HG02623 (cell line): ENCODE data around the gene ABCG2.
"Not testable (repeated sequence)": the region's sequence is repeated elsewhere in the genome, so short reads cannot be mapped to it uniquely, and the experiment has no call there.

ENCODE experiments used
- ATAC-seq: cut with Tn5 transposase; IDR thresholded peaks from one replicate; pipeline ENCODE4 v1.9.1; 2021; ENCODE audit warnings: moderate library complexity; ENCODE audit not compliant: unreplicated experiment

Gene ABCG2

GRCh38 chr4:88169298-88169697 is 10.9 kb upstream of the ABCG2 start:
- ATAC-seq = no peak

DNA sequence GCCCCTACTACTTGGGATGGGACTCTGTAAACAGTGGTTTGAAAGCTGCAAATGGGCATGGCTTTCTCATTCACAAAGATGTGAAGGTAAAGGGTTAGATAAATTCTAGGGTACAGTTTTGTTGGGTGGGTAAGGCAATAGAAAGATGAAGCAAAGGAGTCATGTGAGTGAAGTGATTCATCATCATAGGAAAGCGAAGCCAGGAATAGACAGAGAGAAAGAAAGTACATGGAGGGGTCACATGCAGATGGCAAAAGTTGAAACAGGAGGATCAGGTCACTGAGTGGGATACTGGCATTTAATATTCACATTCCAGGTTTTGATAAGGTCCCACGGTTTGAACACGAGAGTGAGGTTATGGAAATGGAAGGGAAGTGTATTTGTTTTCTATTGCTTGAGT is 8.2 kb upstream of the ABCG2 start:
- no peak for ATAC-seq

DNA sequence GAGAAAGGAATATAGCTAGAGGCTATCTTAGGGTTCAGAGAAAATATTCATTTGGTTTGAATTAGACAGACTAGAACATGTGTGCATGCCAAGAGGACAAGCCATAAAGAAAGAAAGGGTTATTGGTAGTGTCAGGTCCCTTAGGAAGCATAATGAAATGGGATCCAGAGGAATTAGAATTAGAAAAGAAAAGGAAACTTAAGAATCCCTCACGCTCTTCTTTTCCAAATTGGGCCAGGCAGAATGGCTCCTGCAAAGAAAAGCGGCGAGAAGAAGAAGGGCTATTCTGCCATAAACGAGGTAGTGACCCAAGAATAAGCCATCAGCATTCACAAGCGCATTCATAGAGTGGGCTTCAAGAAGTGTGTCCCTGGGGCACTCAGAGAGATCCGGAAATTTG is 4.9 kb upstream of the ABCG2 start:
- ATAC-seq = no peak

- no peak for ATAC-seq
Measured at GRCh38 chr4:88162626-88163025, 4.2 kb upstream of the ABCG2 start.

DNA sequence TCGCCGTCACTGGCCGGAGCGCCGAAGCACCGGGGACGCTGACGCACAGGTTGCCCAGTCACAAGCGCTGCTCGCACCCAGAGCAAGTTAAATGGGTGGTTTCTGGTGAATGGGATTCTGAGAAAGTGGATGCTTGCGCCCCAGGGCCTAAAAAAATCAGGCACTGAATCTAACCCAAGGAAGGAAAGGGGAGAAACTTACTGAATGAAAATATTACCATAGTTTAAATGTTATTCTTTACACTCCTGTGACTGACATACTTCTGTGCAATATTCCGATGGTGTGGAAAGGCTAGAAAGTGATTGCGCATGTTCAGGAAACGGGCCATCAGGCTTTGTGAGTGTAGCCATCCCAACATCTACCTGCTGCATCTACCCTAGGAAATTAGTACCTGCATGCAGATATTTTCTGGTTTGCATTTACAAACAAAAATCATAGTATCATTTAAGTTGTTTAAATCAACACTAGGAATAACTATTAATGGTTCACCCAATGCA is 838 bp upstream of the ABCG2 start:
- peak; percentile 31 for ATAC-seq

DNA sequence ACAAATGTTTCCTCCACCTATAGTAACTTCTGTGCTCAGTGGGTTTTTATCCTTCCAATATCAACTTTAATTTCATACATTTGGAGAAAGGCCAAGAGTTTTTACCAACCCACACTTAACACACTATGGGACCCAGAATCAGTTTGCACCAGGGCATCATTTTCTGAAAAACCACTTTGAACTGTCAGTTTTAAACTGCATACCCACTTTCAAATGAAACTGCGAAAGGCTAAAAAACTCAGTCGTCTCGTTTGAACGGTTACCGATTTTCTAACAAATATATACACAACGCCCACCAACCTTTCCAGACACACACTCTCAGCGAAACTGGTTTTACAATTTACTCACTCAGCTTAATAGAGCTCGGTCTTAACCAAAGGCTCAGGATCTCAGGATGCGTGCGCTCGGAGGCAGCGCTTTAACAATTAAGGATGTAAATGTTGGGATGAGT is 376 bp downstream of the ABCG2 start:
- peak; percentile 67 for ATAC-seq

DNA sequence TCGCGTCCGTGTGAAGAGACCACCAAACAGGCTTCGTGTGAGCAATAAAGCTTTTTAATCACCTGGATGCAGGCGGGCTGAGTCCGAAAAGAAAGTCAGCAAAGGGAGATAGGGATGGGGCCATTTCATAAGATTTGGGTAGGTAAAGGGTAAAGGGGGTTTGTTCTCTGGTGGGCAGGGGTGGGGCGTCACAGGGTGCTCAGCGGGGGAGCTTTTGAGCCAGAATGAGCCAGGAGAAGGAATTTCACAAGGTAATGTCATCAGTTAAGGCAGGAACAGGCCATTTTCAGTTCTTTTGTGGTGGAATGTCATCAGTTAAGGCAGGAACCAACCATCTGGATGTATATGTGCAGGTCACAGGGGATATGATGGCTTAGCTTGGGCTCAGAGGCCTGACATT is 6.1 kb downstream of the ABCG2 start:
- ATAC-seq = not testable (repeated sequence)

DNA sequence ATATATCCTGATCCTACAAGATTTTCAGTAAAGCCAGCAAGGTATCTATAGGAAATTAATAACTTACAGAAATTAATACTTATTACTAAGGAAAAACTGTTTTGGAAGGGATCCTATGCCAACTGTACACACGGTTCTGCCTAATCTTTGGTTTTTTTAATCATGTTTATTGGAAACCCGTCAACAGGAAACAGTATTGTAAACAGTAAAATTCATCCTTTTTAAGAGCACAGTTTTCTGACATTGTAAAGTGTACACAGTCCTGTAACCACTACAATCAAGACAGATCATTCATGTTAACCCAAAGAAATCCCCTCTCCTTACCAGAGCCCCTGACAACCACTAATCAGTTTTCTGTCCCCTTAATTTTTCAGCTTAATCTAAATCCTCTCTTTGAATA is 9.9 kb downstream of the ABCG2 start:
- no peak for ATAC-seq

- ATAC-seq = no peak
Measured at GRCh38 chr4:88147799-88148217, 10.6 kb downstream of the ABCG2 start.

- no peak for ATAC-seq
Measured at GRCh38 chr4:88146891-88147290, 11.5 kb downstream of the ABCG2 start.

GRCh38 chr4:88144866-88145300 is 13.6 kb downstream of the ABCG2 start:
- ATAC-seq = no peak

DNA sequence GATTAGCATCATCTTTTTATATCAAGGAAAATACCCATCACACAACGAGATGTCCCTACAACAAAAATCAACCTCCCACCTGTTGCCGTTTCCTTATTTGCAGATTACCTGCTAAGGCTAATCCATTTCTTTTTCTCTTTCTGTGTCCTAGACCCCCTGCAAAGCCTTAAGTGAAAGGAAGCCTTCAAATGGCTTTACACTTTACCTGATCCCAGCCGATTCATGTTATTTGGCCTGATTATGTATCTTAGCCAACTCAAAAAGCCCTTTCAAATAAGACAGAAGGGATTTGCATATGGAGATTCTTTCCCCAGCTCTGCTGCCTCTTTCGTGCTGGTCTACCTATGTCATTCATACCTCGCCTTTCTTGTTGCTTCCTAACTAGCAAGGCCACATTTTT is 14.4 kb downstream of the ABCG2 start:
- no peak for ATAC-seq

DNA sequence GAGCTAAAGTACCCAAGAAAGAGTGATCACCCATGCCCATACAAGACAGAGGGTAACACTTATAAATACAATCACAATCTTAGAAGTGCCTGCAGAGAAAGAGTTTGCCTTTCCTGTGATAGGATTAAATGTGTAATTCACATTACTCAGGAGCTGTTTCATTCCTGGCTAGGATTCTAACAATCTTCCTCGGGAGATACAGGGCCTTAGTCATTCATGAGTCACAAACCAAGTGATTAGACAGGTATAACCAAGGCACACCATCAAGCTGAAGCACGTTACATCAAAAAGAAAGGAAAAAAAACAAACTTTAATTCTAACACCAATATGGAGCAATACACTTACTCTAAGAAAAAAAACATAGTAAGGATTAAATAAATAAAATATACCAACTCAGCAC is 14.9 kb downstream of the ABCG2 start:
- ATAC-seq = no peak

DNA sequence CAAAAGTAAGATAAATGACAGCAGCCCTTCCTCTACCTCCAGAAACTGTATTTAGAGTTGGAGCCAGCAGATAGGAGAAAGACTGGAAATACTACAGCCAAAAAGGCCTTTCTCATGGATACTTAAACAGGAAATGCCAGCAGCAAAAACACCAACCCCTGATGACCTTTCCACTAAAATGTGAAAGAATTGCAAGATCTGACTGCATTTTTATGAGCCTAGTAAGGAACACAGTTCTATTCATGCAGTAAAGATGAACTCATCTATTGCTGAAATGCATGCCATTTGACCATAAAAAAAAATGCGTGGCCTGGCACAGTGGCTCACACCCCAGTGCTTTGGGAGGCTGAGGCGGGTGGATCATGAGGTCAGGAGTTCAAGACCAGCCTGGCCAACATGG is 19.9 kb downstream of the ABCG2 start:
- ATAC-seq = no peak

GRCh38 chr4:88137112-88137511 is 21.3 kb downstream of the ABCG2 start:
- no peak for ATAC-seq

DNA sequence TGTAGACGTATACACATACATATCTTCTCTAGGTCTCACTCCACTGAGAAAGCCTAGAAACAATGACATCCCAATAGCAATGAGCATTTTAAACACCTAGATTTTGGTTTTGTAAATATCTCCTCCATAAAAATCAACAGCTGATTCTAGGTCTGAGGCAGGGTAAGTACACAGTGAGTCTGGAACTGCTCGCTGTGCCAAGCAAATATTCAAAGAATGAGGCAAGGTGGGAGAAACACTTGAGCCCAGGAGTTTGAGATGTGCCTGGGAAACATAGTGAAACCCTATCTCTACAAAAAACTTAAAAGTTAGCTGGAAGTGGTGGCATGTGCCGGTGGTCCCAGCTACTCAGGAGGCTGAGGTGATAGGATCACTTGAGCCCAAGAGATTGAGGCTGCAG is 22.2 kb downstream of the ABCG2 start:
- no peak for ATAC-seq

GRCh38 chr4:88135356-88135663 is 23.1 kb downstream of the ABCG2 start:
- no peak for ATAC-seq

GRCh38 chr4:88134536-88135355 is 23.7 kb downstream of the ABCG2 start:
- ATAC-seq = no peak

- no peak for ATAC-seq
Measured at GRCh38 chr4:88134111-88134510, 24.3 kb downstream of the ABCG2 start.

GRCh38 chr4:88130544-88131305 is 27.7 kb downstream of the ABCG2 start:
- ATAC-seq = no peak

DNA sequence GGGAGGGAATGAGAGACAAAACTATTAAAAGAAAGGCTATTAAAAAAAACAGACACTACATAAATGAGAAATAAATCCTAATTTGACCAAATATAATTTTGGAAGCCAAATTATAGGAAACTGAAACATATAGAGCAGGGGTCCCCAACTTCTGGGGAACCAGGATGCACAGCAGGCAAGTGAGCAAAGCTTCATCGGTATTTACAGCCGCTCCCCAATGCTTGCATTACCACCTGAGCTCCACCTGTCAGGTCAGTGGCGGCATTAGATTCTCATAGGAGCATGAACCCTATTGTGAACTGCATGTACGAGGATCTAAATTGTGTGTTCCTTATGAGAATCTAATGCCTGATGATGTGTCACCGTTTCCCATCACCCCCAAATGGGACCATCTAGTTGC is 28.4 kb downstream of the ABCG2 start:
- ATAC-seq = no peak

- not testable (repeated sequence) for ATAC-seq
Measured at GRCh38 chr4:88122260-88122659, 36.2 kb downstream of the ABCG2 start.
